ENCODE data around the gene C16orf89. TPM values are rescaled to one million over a fixed set of nuclear protein-coding genes. Genes with fewer than 3 reads are reported as not detected.

C16orf89 gene
- polyA plus RNA-seq, 1 donor (not counting 4 experiments of a cell fraction or from before 2014, with no cell fraction given) = not detected

DNA sequence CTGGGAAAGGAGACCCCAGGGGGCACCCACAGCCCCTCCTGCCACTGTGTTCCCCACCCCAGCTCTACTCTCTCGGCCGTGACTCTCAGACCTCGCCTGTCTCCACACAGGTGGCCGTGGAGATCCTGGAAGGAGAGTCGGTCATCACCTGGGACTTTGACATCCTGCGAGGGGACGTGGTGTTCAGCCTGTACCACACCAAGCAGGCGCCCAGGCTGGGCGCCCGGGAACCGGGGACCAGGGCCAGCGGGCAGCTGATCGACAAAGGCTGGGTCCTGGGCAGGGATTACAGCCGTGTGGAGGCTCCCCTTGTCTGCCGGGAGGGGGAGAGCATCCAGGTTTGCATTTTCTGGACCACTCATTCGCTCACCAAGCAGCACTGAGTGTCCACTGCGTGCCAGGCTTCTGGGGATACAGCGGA, 57.4 kb downstream of the C16orf89 start:
- H4K20me1 ChIP-seq (ENCODE audit: control insufficient read depth, extremely low read depth, insufficient read depth, low read length) = no peaks in the 10 kb centered on the region

GRCh38 chr16:5007256-5007655, 58.5 kb downstream of the C16orf89 start:
- no peak for TF ChIP-seq CTCF (optimal IDR thresholded peaks at IDR 0.05 in 1 of 3, IDR thresholded peaks at IDR 0.05 in 1 of 3, conservative IDR thresholded peaks at IDR 0.05 in 1 of 3; ENCODE audit: extremely low read depth in 1 of 3, insufficient read depth in 2 of 3, low read length in 3 of 3)
- no peak overlapping the region for H3K4me3 ChIP-seq (ENCODE audit: control insufficient read depth in 2 of 3, extremely low read depth in 1 of 3, insufficient read depth in 2 of 3, low read depth in 1 of 3, low read length in 3 of 3)
- no peak overlapping the region for H3K27ac ChIP-seq (ENCODE audit: control insufficient read depth, insufficient read depth, low read length)
- H3K79me2 ChIP-seq (ENCODE audit: control insufficient read depth, insufficient read depth, low read length) = no peaks in the 10 kb centered on the region
- H3K9ac ChIP-seq (ENCODE audit: control insufficient read depth, extremely low read depth, insufficient read depth, low read length) = no peak overlapping the region
- no peak overlapping the region for H3K4me2 ChIP-seq (ENCODE audit: control insufficient read depth, extremely low read depth, insufficient read depth, low read depth, low read length)
- no peak for DNase-seq (ENCODE audit: low read depth, low spot score)
- dilution Hi-C loops (cut with MboI; ENCODE audit: extremely low pct_ligation_motif_present, low sequenced_read_pairs) = no loop called here
- H2AFZ ChIP-seq (ENCODE audit: control insufficient read depth, low read length) = no peak overlapping the region
- H3K9me1 ChIP-seq (ENCODE audit: control insufficient read depth, extremely low read depth, insufficient read depth, low read length) = no peaks in the 10 kb centered on the region
- no peaks in the 10 kb centered on the region for H3K36me3 ChIP-seq (ENCODE audit: control insufficient read depth in 2 of 2, extremely low read depth in 1 of 2, insufficient read depth in 2 of 2, low read length in 2 of 2)
- H3K9me3 ChIP-seq (ENCODE audit: control insufficient read depth, low read depth, low read length) = no peaks in the 10 kb centered on the region
- FAIRE-seq = no peak
- H3K27me3 ChIP-seq (ENCODE audit: control insufficient read depth, extremely low read depth, insufficient read depth, low read length) = no peaks in the 10 kb centered on the region
- no peaks in the 10 kb centered on the region for H3K4me1 ChIP-seq (ENCODE audit: control insufficient read depth, extremely low read depth, insufficient read depth, low read length)
- no peaks in the 10 kb centered on the region for H4K20me1 ChIP-seq (ENCODE audit: control insufficient read depth, extremely low read depth, insufficient read depth, low read length)

More for the DNA sequence above, 57.4 kb downstream of the C16orf89 start:
- no peak overlapping the region for H3K9ac ChIP-seq (ENCODE audit: control insufficient read depth, extremely low read depth, insufficient read depth, low read length)
- H3K27ac ChIP-seq (ENCODE audit: control insufficient read depth, insufficient read depth, low read length) = no peak overlapping the region
- dilution Hi-C loops (cut with MboI; ENCODE audit: extremely low pct_ligation_motif_present, low sequenced_read_pairs) = no loop called here
- no peaks in the 10 kb centered on the region for H3K79me2 ChIP-seq (ENCODE audit: control insufficient read depth, insufficient read depth, low read length)
- FAIRE-seq = no peak
- no peak overlapping the region for H2AFZ ChIP-seq (ENCODE audit: control insufficient read depth, low read length)
- H3K36me3 ChIP-seq (ENCODE audit: control insufficient read depth in 2 of 2, extremely low read depth in 1 of 2, insufficient read depth in 2 of 2, low read length in 2 of 2) = no peaks in the 10 kb centered on the region
- no peak for TF ChIP-seq EZH2 (IDR thresholded peaks at IDR 0.05; ENCODE audit: low read length)
- no peak for TF ChIP-seq CTCF (optimal IDR thresholded peaks at IDR 0.05 in 1 of 3, IDR thresholded peaks at IDR 0.05 in 1 of 3, conservative IDR thresholded peaks at IDR 0.05 in 1 of 3; ENCODE audit: extremely low read depth in 1 of 3, insufficient read depth in 2 of 3, low read length in 3 of 3)
- no peaks in the 10 kb centered on the region for H3K4me1 ChIP-seq (ENCODE audit: control insufficient read depth, extremely low read depth, insufficient read depth, low read length)
- H3K9me3 ChIP-seq (ENCODE audit: control insufficient read depth, low read depth, low read length) = no peaks in the 10 kb centered on the region
- H3K9me1 ChIP-seq (ENCODE audit: control insufficient read depth, extremely low read depth, insufficient read depth, low read length) = no peaks in the 10 kb centered on the region
- no peak overlapping the region for H3K4me2 ChIP-seq (ENCODE audit: control insufficient read depth, extremely low read depth, insufficient read depth, low read depth, low read length)
- H3K27me3 ChIP-seq (ENCODE audit: control insufficient read depth, extremely low read depth, insufficient read depth, low read length) = no peaks in the 10 kb centered on the region
- H3K4me3 ChIP-seq (ENCODE audit: control insufficient read depth in 2 of 3, extremely low read depth in 1 of 3, insufficient read depth in 2 of 3, low read depth in 1 of 3, low read length in 3 of 3) = no peak overlapping the region
- DNase-seq (ENCODE audit: low read depth, low spot score) = no peak
